HG02763 (cell line): ENCODE measurements around the gene CLEC16A.

Experiments used
- ATAC-seq: cut with Tn5 transposase; IDR thresholded peaks from one replicate; pipeline ENCODE4 v1.9.1; 2021; ENCODE audit warnings: mild to moderate bottlenecking, moderate library complexity; ENCODE audit not compliant: unreplicated experiment

The CLEC16A gene

GRCh38 chr16:10987361-10988163, 43.2 kb downstream of the CLEC16A start:
- no peak for ATAC-seq

DNA sequence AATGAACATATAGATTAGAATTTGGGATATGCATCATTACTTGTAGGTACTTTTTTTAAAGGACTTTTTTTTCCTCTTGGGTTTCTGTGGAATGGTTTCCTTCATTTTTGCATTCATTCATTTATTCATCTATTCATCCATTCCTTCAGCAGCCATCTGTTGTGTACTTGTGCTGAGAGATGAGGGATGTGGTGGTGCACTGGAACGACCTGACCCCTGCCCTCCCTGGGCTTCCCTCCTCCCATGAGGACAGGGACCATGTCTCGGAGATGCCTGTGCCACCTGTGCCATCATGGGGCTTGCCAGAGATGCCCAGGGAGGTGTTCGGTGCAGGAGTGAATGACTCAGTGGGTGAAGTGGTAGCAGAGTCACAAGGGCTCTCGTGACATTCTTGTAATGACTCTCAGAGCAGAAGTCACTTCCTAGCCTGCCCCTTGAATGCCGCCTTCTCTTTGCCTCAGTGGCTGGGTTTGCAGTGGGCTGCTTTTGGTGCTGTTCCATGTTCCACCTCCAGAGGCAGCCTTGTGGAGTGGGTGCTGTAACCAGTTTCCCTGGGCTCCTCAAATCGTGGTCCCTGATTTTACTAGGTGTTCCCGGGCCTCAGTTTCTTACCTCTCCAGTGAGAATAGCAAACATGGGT, 43.9 kb downstream of the CLEC16A start:
- peak; percentile 42 for ATAC-seq

GRCh38 chr16:10988879-10989278, 44.5 kb downstream of the CLEC16A start:
- ATAC-seq: no peak

DNA sequence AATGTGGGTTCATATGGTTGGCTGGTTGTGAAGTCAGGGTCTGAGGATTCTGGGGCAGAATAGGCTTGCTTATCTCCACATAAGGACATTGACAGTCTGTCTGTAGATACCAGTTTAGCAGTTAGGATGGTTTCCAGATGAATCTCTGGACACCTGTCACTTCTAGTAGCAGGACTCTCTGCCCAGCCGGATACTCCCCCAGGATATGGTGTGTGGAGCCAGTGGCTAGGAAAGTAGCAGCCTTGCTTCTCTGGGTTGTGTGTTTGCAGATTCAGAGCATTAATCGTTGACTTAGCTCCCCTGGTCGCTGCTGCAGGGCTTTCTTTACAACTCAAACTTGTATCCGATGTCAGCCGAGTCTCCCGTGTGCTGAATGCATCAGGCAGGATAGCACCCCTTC, 45.2 kb downstream of the CLEC16A start:
- ATAC-seq: no peak

GRCh38 chr16:10990378-10990777, 46.0 kb downstream of the CLEC16A start:
- ATAC-seq: no peak

DNA sequence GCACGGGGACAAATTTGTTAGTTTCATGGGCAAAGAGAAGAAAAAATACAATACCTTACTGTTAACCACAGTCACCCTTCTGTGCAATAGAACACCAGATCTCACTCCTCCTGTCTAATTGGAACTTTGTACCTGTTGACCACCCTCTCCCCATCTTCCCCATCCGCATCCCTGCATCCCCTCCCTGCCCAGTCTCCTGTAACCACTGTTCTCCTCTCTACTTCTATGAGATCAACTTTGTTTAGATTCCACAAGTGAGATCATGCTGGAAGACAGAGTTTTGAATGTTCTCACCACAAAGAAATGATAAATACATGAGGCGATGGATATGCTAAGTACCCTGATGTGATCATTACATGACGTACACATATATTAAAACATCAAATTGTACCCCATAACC, 47.7 kb downstream of the CLEC16A start:
- no peak for ATAC-seq

- no peak for ATAC-seq
Measured at GRCh38 chr16:10992797-10993196, 48.4 kb downstream of the CLEC16A start.

- no peak for ATAC-seq
Measured at GRCh38 chr16:10993649-10994048, 49.3 kb downstream of the CLEC16A start.

GRCh38 chr16:10994571-10994970, 50.2 kb downstream of the CLEC16A start:
- ATAC-seq: no peak

DNA sequence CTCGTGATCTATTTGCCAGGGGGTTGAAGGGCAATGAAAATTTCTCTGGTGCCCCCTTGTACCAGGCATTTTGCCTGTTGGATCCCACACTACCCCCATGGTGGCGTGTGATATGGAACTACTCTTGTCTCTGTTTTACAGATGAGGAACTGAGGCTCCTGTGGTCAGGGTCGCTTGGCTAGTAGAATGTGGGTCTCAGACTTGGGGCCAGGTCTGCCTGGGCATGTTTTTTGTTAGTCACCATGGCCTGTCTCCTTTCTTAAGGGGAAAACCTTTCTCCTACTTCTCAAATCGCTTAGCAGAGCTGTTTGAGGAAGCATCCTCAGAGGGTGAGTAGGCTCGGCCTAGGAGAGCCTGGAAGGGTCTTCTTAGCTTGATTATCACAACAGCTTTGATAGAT, 51.2 kb downstream of the CLEC16A start:
- ATAC-seq: no peak

GRCh38 chr16:10997485-10997884, 53.1 kb downstream of the CLEC16A start:
- no peak for ATAC-seq

- no peak for ATAC-seq
Measured at GRCh38 chr16:10999300-10999699, 54.9 kb downstream of the CLEC16A start.

DNA sequence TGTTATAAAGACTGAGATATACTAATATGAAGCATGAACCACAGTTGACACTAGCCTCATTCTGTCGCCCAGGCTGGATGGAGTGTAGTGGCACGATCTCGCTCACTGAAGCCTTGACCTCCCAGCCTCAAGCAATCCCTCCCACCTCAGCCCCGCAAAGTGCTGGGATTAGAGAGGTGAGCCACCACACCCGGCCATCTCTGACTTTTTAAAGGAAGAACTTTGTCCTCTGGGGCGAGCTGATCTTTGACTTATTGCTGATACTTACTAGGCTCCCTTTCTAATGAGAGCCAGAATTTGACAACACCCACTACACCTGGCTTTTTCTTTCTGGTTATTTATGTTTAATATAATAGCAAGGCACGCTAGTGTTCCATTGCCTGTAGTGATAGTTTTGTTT, 57.2 kb downstream of the CLEC16A start:
- ATAC-seq: no peak

DNA sequence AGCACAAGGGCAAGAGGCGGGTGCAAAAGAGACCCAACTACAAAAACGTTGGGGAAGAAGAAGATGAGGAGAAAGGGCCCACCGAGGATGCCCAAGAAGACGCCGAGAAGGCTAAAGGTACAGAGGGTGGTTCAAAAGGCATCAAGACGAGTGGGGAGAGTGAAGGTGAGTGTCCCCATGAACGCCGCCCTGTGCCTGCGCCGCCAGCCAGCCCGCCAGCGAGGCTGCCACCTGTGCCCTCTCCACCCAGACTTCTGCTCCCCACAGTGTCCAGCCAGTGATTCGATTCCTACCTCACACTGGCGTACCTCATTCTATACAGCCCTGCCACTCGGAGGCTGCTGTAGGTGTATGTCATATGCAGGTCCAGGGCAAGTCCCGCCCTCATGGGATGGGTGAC, 58.8 kb downstream of the CLEC16A start:
- ATAC-seq: no peak

DNA sequence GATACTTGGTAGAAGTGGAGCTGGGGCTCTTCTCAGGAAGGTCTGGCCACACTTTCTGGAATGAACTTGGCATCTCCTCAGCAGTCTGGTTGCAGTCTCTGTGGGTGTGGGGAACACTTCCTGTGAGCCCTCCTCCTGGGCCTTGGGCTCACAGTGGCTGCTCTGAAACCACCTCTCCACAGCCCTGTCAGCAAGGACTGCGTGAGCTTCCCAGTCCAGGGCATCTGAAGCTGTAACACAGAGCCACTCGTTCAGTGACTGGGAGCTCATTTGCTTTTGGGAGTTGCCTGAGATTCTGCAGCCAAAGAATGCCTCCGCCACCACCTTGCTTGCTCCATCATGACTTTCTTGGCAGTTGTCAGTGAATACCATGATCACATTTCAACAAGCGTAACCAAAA, 60.0 kb downstream of the CLEC16A start:
- no peak for ATAC-seq

- no peak for ATAC-seq
Measured at GRCh38 chr16:11004973-11005610, 60.7 kb downstream of the CLEC16A start.

DNA sequence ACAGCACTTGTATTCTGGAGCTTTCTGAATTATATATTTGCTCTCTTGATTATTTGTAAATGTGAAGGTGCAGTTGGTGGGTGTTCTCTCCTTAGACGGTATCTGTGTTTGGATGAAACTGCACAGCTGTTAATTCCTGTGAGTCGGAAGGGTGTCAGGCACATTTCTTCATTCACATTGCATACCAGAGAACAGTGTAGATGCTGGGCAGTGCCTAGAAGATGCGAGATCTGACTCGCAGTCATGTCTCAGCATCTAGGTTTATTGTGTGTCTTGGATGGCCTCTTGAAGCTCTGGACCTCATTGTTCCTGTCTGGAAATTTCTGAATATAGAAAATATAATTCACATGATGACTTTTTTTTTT, 61.2 kb downstream of the CLEC16A start:
- no peak for ATAC-seq

DNA sequence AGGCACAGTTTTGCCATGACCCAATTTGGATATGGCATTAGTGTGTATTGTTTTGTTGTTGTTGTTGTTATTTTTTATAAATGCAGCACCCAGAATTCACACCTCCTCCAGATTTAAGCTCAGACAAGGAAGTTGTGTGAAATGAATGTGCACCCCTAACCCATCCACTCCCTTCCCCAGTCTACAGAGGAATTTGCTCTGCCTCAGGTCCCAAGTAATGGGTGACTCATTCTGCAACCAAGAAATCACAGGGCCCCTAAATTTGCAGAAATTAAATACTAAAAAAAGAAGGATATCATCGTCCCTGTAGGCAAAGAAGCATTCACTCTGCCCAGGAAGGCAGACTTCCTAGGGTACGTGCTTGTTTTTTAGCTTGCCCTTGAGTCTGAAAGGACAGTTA, 62.3 kb downstream of the CLEC16A start:
- no peak for ATAC-seq

- ATAC-seq: no peak
Measured at GRCh38 chr16:11007714-11008280, 63.4 kb downstream of the CLEC16A start.

DNA sequence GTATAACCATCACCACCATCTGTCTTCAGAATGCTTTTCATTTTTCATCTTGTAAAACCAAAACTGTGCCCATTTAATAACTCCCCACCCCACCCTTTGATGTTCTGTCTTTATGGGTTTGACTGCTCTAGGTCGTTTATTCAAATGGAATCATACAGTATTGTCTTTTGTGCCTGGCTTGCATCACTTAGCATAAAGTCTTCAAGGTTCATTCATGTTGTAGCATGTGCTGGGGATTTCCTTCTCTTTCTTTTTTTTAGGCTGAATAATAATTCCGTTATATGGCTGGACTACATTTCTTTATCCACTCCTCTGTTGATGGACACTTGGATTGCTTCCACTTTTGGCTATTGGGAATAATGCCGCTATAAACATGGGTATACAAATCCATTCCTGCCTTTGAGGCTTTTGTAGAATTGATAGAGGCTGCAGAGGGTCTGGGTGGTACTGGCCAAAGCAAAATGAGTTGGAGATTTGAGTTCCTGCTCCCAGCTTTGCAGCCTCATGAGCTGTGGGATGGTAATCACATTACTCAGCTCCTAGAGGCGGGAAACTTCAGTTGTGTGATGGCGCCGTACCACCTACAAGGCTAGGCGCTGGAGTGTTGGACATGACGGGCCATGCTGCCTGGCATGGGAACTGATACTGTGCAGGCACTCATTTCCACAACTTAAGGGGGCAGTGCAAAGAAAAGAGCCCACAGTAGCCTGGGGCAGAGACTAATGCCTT, 64.8 kb downstream of the CLEC16A start:
- no peak for ATAC-seq

DNA sequence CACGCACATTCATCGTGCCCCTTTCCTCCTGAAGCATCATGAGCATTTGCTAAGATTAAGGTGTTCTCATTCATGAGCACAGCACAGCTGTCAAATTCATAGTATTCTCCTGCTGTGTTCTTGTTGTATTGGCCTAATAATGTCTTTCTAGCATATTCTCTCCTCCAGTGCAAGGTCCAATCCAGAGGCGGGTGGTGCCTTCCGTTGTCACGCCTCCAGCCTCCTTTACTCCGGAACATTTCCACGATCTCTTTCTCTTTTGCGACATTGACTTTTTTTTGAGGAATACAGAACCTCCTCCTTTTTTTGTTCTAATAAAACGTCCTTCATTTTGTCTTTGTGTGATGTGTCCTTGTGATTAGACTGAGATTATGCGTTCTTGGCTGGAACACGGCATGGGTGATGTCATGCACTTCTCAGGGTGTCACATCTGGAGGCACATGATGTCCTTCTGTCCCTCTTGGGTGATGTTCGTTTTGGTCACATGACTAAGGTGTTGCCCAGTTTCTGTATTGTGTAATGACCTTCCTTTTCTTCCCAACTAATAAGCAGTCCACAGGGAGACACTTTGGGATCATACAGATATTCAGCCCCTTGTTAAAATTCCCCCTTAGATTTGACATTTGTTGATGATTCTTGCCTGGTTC, 66.3 kb downstream of the CLEC16A start:
- ATAC-seq: no peak
